GM12872 (cell line): Measurements from ENCODE around the gene TTLL6.

ENCODE experiments used
- CTCF ChIP-seq: IDR thresholded peaks from 3 replicates; pipeline ENCODE4 v1.5.1; 2011; ENCODE audit warnings: low read depth, mild to moderate bottlenecking, low read length, moderate library complexity; ENCODE audit not compliant: insufficient read depth

TTLL6 gene

DNA sequence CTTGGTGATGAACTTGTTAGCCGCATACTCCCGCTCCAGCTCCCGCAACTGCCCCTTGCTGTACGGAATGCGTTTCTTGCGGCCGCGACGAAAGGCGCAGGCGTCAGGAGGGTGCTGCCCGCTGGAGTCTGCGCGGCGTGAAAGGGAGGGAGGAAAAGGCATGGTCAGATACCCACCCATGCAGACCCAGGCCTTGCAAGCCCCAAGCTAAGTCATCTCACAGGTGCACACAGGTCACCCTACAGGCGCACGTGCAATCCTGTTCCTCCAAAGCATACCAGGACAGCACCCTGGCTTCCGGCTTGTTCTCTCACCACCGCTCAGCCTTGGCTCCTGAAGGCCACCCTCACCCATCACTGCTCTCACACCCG is 90.1 kb downstream of the TTLL6 start:
- no peak for TF ChIP-seq CTCF

GRCh38 chr17:48726114-48726915 is 90.7 kb downstream of the TTLL6 start:
- no peak for TF ChIP-seq CTCF

DNA sequence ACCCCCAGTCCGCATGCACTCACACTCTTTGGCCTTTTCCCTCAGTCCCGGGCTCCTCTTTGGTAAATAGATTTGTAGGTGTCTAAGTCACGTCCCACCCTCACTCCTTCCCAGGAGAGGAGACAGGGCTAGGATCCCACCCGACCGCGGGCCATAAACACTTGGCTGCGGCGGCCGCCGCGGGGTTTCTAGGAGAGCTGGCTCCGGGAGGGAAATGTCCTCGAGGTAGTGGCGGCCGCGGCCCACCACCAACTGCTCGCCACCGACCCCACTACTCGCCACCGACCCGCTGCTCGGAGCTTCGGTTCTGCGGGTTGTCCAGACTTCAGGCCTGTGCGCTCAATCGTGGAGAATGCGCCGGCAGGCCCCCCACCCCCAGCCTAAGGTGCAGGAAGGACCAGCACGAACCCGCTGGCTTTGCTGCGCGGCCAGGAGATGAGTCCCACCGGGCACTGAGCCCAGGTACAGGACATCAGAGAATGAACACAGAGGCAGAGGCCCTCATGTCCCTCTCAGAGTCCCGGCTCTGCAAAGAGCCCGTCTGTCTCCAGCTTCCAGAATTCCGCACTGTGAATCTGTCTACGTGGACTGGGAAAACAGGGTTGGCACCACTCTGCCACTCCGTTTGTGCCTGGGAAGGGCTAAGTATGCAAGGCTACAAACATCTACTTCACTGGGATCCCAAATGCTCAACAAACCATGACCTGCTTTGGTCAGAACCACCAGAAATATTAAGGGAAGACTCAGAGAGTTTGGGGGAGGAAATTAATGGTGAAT is 91.6 kb downstream of the TTLL6 start:
- TF ChIP-seq CTCF = no peak

GRCh38 chr17:48725004-48725287 is 92.1 kb downstream of the TTLL6 start:
- no peak for TF ChIP-seq CTCF

DNA sequence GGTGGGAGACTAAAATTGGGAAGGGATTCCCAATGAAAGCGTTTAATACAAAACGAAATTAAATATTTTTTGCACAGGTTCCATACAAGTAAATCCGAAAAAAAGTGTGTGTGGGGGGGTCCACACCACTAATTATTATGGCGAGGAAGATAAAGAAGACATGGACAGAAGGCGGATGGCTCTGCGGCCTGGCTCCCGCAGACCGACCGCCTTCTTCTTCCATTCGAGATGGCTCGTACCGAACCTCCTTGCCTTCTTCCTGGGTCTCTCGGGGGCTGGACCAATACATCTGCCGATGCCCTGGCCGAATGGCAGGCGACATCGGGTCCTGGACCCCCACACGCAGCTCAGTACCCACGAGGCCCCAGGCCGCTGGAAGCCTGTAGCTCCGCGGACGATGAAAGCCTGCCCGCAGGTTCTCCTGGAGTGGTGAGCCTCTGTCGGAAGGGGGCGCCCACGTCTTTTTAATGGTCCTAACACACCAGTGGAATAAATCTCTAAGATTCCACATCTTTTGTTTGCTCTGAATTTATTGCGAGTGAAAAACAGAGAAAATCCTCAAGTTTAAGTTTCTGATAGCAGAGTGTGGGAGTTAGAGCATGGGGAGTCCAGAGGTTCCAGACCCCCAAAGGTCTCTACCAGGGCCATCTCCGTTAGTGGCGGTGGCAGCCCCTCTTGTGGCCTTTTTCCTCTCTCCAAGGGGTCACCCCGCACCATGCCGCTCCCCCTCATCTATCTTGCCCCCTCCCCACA is 92.6 kb downstream of the TTLL6 start:
- TF ChIP-seq CTCF = peak; percentile 74

- no peak for TF ChIP-seq CTCF
Measured at GRCh38 chr17:48723423-48724250, 93.4 kb downstream of the TTLL6 start.
